ENCODE data around the gene TOB1. TPM values are rescaled to one million over a fixed set of nuclear protein-coding genes. Genes with fewer than 3 reads are reported as not detected.
A peak's percentile ranks its signal among the peaks of the same experiment; 100 is the strongest.

Gene TOB1
- total and polyA plus RNA-seq, 9 of the 15 experiments (the other 6 are each of a cell fraction or from before 2014, with no cell fraction given): 4.8 to 63.7 (median 13.2) TPM

GRCh38 chr17:50893183-50893993 is 27.2 kb upstream of the TOB1 start (continued):
- no peak for TF ChIP-seq ATF2 (CRISPR knock-in tag; IDR thresholded peaks at IDR 0.05)

DNA sequence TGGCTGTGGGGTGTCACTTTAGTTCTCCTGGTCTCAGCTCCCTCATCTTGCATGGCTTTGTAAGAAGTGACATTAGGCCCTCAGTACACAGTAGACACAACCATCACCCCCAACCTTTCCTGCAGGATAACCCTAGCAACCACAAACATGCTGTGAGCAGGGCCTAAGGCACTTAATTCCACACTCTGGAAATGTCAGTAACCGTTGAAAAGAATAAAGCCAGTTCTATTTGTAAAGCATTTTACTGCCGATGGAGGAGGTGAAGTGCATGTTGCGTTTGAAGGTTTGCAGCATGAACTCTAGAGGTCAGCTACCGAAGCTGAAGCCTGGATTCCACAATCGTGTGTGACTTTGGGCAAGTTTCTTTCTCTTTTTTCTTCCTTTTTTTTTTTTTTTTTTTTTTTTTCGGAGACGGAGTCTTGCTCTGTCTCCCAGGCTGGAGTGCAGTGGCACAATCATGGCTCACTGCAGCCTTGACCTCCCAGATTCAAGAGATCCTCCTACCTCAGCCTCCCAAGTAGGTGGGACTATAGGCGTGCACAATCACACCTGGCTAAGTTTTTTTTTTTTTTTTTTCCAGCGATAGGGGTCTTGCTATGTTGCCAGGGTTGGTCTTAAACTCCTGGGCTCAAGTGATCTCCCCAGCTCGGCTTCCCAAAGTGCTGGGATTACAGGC is 26.1 kb upstream of the TOB1 start:
- H3K4me1 ChIP-seq (replicated peaks in 1 of 2; ENCODE audit: control insufficient read depth in 2 of 2, insufficient read depth in 2 of 2, low read length in 2 of 2): peaks cover 7 to 11% of the 10 kb centered on the region in 2 experiments; a peak in 4 of 5 replicates
- WGBS (ENCODE audit: insufficient coverage, low coverage, missing lambda C conversion rate): 60% methylated on average over 6 of the region's 10 CpGs
- TF ChIP-seq SREBF1 (IDR thresholded peaks at IDR 0.05; ENCODE audit: borderline replicate concordance, low read depth, low read length): no peak
- no peak for TF ChIP-seq POLR3A (IDR thresholded peaks at IDR 0.05; ENCODE audit: borderline replicate concordance, extremely low read depth, insufficient read depth, insufficient read length)
- no peak for TF ChIP-seq TCFL5 (CRISPR knock-in tag; conservative IDR thresholded peaks at IDR 0.05)
- TF ChIP-seq, protein P1, sequence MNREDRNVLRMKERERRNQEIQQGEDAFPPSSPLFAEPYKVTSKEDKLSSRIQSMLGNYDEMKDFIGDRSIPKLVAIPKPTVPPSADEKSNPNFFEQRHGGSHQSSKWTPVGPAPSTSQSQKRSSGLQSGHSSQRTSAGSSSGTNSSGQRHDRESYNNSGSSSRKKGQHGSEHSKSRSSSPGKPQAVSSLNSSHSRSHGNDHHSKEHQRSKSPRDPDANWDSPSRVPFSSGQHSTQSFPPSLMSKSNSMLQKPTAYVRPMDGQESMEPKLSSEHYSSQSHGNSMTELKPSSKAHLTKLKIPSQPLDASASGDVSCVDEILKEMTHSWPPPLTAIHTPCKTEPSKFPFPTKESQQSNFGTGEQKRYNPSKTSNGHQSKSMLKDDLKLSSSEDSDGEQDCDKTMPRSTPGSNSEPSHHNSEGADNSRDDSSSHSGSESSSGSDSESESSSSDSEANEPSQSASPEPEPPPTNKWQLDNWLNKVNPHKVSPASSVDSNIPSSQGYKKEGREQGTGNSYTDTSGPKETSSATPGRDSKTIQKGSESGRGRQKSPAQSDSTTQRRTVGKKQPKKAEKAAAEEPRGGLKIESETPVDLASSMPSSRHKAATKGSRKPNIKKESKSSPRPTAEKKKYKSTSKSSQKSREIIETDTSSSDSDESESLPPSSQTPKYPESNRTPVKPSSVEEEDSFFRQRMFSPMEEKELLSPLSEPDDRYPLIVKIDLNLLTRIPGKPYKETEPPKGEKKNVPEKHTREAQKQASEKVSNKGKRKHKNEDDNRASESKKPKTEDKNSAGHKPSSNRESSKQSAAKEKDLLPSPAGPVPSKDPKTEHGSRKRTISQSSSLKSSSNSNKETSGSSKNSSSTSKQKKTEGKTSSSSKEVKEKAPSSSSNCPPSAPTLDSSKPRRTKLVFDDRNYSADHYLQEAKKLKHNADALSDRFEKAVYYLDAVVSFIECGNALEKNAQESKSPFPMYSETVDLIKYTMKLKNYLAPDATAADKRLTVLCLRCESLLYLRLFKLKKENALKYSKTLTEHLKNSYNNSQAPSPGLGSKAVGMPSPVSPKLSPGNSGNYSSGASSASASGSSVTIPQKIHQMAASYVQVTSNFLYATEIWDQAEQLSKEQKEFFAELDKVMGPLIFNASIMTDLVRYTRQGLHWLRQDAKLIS (CRISPR knock-in tag; IDR thresholded peaks at IDR 0.05): no peak
- no peak for TF ChIP-seq ZNF224 (CRISPR knock-in tag; IDR thresholded peaks at IDR 0.05)
- TF ChIP-seq NCOA2 (IDR thresholded peaks at IDR 0.05; ENCODE audit: partially characterized antibody in 2 of 2): no peak
- no peak for TF ChIP-seq CHCHD3 (CRISPR knock-in tag; IDR thresholded peaks at IDR 0.05)
- TF ChIP-seq KDM4B (IDR thresholded peaks at IDR 0.05; ENCODE audit: borderline replicate concordance in 2 of 2, low read depth in 1 of 2): no peak

More for the DNA sequence above, 26.1 kb upstream of the TOB1 start:
- H3K79me2 ChIP-seq (ENCODE audit: control insufficient read depth, insufficient read depth, low read length): no peaks in the 10 kb centered on the region
- H3K27ac ChIP-seq (ENCODE audit: extremely low read depth, low read depth, low read length): no peak overlapping the region
- no peak overlapping the region for H2AFZ ChIP-seq (ENCODE audit: low read depth, low read length)
- no peaks in the 10 kb centered on the region for H3K9me1 ChIP-seq (ENCODE audit: control insufficient read depth, insufficient read depth, low read length)
- in situ Hi-C loops (cut with MboI) (no loop called here), intact Hi-C loops (cut with micrococcal nuclease) (no loop called here)
- DNase-seq (ENCODE audit: extremely low read depth in 1 of 4, low spot score in 3 of 4) (peak in 1 of 4 experiments; percentile 4), FAIRE-seq (peak; percentile 51), ATAC-seq (no peak)
- H3K9ac ChIP-seq (ENCODE audit: insufficient read depth in 1 of 2, low read depth in 2 of 2, low read length in 2 of 2): no peak overlapping the region
- BruUV-seq (replicated peaks): no TSS peak
- H3K36me3 ChIP-seq (ENCODE audit: control insufficient read depth, insufficient read depth, low read length): no peaks in the 10 kb centered on the region
- no peaks in the 10 kb centered on the region for H4K20me1 ChIP-seq (replicated peaks; ENCODE audit: control insufficient read depth, insufficient read depth, low read length)
- H3K9me3 ChIP-seq (replicated peaks; ENCODE audit: control insufficient read depth, insufficient read depth, low read depth, low read length): no peaks in the 10 kb centered on the region
- H3K27me3 ChIP-seq (ENCODE audit: control insufficient read depth in 2 of 2, insufficient read depth in 2 of 2, low read length in 2 of 2): no peaks in the 10 kb centered on the region
- no peak overlapping the region for H3K4me2 ChIP-seq (ENCODE audit: insufficient read depth, low read length)
- ChIA-PET POLR2A (interaction anchor here (1.2 to 2.5 kb wide), 3 partner anchors 11 to 26 kb away, joined by 3 to 8 read pairs (median 3); partner anchors contain the start of gene TOB1), CTCF (ENCODE audit: low intra/inter-chr PET ratio) (no interaction called here)
- H3K4me3 ChIP-seq: no peak overlapping the region

Data from K562 (cell line).